Sigmoid colon (tissue), 7 donors: Measurements from ENCODE around the gene SMIM20. TPM values are rescaled to one million over a fixed set of nuclear protein-coding genes. Genes with fewer than 3 reads are reported as not detected.
A peak's percentile ranks its signal among the peaks of the same experiment; 100 is the strongest.

Experiments used
- DNase-seq: peaks from one replicate; pipeline ENCODE4 v3.0.0-alpha.2; 2019
- H3K27ac ChIP-seq, 4 donors: fragments of 200-600 bp; sonication (generic); one replicate each; pipeline ENCODE4 v1.5.1; 2016 to 2019; ENCODE audit warnings: mild to moderate bottlenecking in 1 of 4
- H3K27me3 ChIP-seq, 3 donors: fragments of 200-600 bp; sonication (generic); one replicate each; pipeline ENCODE4 v1.5.1; 2019; ENCODE audit warnings: mild to moderate bottlenecking in 1 of 3
- H3K36me3 ChIP-seq, 4 donors: fragments of 200-600 bp; sonication (generic); one replicate each; pipeline ENCODE4 v1.5.1; 2016 to 2019
- H3K4me1 ChIP-seq, 4 donors: fragments of 200-600 bp; sonication (generic); one replicate each; pipeline ENCODE4 v1.5.1; 2017 to 2019
- H3K4me3 ChIP-seq, 4 donors: fragments of 200-600 bp; sonication (generic); one replicate each; pipeline ENCODE4 v1.5.1; 2017 to 2019; ENCODE audit warnings: mild to moderate bottlenecking in 2 of 4, moderate library complexity in 1 of 4
- H3K9me3 ChIP-seq, 4 donors: fragments of 200-600 bp in 3 of 4; sonication (generic) in 3 of 4; one replicate each; pipeline versions ENCODE4 v1.5.1 to v1.6.1; 2013 to 2019
- EP300 ChIP-seq, 4 donors: sonication (generic); formaldehyde crosslinking; IDR thresholded peaks; one replicate each; pipeline ENCODE4 v1.6.1; 2017; ENCODE audit warnings: antibody characterized with exemption in 4 of 4
- POLR2A ChIP-seq, 2 donors: fragments of 450-650 bp; IDR thresholded peaks; one replicate each; pipeline ENCODE4 v1.6.1; 2016; ENCODE audit warnings: antibody characterized with exemption in 2 of 2, mild to moderate bottlenecking in 2 of 2, moderate library complexity in 2 of 2
- POLR2AphosphoS5 ChIP-seq, 4 donors: sonication (generic); formaldehyde crosslinking; IDR thresholded peaks; one replicate each; pipeline ENCODE4 v1.6.1; 2017; ENCODE audit warnings: antibody characterized with exemption in 4 of 4
- WGBS, 2 donors: extraction: QIAGEN DNeasy Blood & Tissue Kit; methylation state at CpG; one replicate each; pipeline ENCODE4 v1.1.7; 2013; 5-methylcytosine and 5-hydroxymethylcytosine counted together
- intact Hi-C: fragments of 100-400 bp; cut with DNase I; formaldehyde crosslinking; loops from one replicate; pipeline ENCODE4 v1.15.1; 2023
- polyA plus RNA-seq, 3 donors: library from polyadenylated mRNA; stranded (reverse); fragments of 200-250 nt; gene quantifications; one replicate each; pipeline ENCODE4 v1.2.3, GENCODE V29; 2013
- total RNA-seq, 4 donors: library from RNA; depleted of rRNA; stranded (reverse); fragments of >200 nt; gene quantifications; one replicate each; pipeline ENCODE4 v1.1.0, GENCODE V29; 2016
- TF ChIP-seq, protein P1 (sequence below), 4 experiments: fragments of 450-650 bp in 3 of 4; fragments of 200-600 bp in 1 of 4; IDR thresholded peaks; one replicate each; pipeline ENCODE4 v1.5.1; 2016 to 2019; ENCODE audit warnings: antibody characterized with exemption in 4 of 4, mild to moderate bottlenecking in 3 of 4, moderate library complexity in 2 of 4
- donor health status: healthy with polysubstance abuse.
- donor health status: Bipolar disorder and iron deficiency.
- donor health status: healthy.

Gene SMIM20
- total and polyA plus RNA-seq, 7 donors: 33.8 to 99.1 (median 45.4) TPM

GRCh38 chr4:25925486-25926201, 11.6 kb downstream of the SMIM20 start:
- H3K27me3 ChIP-seq: no peaks in the 10 kb centered on the region
- no peak overlapping the region for H3K4me3 ChIP-seq
- TF ChIP-seq POLR2A (IDR thresholded peaks at IDR 0.05): no peak
- TF ChIP-seq, protein P1, sequence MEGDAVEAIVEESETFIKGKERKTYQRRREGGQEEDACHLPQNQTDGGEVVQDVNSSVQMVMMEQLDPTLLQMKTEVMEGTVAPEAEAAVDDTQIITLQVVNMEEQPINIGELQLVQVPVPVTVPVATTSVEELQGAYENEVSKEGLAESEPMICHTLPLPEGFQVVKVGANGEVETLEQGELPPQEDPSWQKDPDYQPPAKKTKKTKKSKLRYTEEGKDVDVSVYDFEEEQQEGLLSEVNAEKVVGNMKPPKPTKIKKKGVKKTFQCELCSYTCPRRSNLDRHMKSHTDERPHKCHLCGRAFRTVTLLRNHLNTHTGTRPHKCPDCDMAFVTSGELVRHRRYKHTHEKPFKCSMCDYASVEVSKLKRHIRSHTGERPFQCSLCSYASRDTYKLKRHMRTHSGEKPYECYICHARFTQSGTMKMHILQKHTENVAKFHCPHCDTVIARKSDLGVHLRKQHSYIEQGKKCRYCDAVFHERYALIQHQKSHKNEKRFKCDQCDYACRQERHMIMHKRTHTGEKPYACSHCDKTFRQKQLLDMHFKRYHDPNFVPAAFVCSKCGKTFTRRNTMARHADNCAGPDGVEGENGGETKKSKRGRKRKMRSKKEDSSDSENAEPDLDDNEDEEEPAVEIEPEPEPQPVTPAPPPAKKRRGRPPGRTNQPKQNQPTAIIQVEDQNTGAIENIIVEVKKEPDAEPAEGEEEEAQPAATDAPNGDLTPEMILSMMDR (IDR thresholded peaks at IDR 0.05): peak in 3 of 4 experiments; percentile 19 to 34 (median 28)
- no peaks in the 10 kb centered on the region for H3K9me3 ChIP-seq
- intact Hi-C loops: loop anchor here (5.0 kb wide), 1 partner anchor 487 kb away; no protein-coding TSS in a partner anchor
- no peak overlapping the region for H3K27ac ChIP-seq
- peaks cover 0 to 9% (median 0%) of the 10 kb centered on the region in 4 donors for H3K36me3 ChIP-seq
- H3K4me1 ChIP-seq: no peaks in the 10 kb centered on the region
- DNase-seq: no peak
- WGBS, 2 donors: 25 to 69% methylated on average over 11 of the region's 11 CpGs

DNA sequence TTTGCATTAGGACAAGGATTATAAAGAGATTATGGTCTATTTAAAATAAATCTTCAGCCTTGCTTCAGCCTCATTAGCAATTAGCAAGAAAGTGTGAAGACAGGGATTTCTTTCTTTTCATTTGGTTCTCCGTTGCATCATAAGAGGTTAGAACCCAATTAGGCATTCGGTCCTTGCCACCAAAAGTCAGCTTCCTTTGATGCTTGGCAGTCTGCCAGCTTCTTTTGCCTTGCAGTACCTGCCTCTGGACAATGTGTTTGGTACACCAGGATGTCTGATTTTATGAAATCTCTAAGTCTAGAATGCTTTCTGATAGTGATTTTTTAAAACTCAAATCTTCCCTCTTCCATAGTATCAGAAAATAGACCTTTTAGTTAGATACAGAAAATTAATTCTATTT, 12.4 kb downstream of the SMIM20 start:
- no peak for DNase-seq
- Histone ChIP-seq H3K27me3 (no peaks in the 10 kb centered on the region), H3K4me1 (no peaks in the 10 kb centered on the region), H3K36me3 (peaks cover 0 to 9% (median 0%) of the 10 kb centered on the region in 4 donors), H3K27ac (no peak overlapping the region), H3K9me3 (no peaks in the 10 kb centered on the region), H3K4me3 (no peak overlapping the region)
- TF ChIP-seq POLR2A (IDR thresholded peaks at IDR 0.05) (no peak), EP300 (IDR thresholded peaks at IDR 0.05) (no peak), POLR2AphosphoS5 (IDR thresholded peaks at IDR 0.05) (no peak)
- TF ChIP-seq, protein P1 (IDR thresholded peaks at IDR 0.05): no peak
- intact Hi-C loops: loop anchor here (5.0 kb wide), 1 partner anchor 486 kb away; no protein-coding TSS in a partner anchor
- 71 to 76% methylated on average over 2 of the region's 2 CpGs for WGBS, 2 donors

GRCh38 chr4:25927361-25928195, 13.6 kb downstream of the SMIM20 start:
- no peak for DNase-seq
- intact Hi-C loops: loop anchor here (5.0 kb wide), 1 partner anchor 485 kb away; no protein-coding TSS in a partner anchor
- Histone ChIP-seq H3K27ac (no peak overlapping the region), H3K9me3 (no peaks in the 10 kb centered on the region), H3K27me3 (no peaks in the 10 kb centered on the region), H3K4me1 (no peaks in the 10 kb centered on the region), H3K36me3 (peaks cover 0 to 5% (median 0%) of the 10 kb centered on the region in 4 donors), H3K4me3 (no peak overlapping the region)
- TF ChIP-seq POLR2AphosphoS5 (IDR thresholded peaks at IDR 0.05): no peak
- TF ChIP-seq, protein P1 (IDR thresholded peaks at IDR 0.05): no peak
- TF ChIP-seq EP300 (IDR thresholded peaks at IDR 0.05): no peak
- TF ChIP-seq POLR2A (IDR thresholded peaks at IDR 0.05): no peak
- 87 to 91% methylated on average over 10 of the region's 10 CpGs for WGBS, 2 donors

DNA sequence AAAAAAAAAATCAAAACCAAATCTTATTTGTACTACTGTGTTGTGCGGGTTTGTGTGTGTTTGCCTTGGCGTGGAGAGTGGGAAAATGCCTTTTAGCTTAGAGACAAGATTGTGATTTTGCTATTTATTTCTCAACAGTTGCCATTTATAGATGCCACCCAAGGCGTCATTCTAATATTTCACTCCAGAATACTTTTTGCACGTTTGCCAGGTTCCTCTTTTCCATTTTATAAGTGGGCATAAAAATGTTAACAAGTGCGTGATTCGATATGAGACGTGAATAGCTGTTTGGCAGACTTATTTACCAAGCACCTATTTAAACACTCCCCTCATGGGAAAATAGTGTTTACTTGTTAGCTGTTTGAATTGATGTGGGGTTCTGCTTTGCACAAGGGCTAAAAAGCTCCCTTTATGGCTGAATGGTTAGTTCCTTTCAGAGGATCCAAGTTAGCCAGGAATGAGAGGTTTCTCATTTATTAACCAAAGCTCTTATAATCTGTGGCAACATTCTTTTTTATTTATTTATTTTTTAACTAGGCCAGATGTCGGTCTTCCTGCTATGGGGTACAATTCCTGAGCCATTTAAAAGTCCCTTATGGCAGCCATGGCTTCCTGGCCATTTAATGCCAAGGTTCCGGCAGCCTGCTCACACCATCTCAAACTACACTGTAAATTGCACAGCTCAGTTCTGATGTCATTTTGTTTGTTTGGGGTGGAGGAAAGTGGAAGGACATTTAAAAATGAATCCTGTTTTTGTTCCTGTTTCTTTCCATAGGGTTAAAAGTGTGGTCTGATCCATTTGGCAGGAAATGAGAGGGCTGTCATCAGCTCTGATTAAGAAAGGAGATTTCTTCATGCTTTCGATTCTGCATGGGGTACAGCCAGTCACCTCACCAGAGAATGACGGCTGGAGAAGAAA, 14.6 kb downstream of the SMIM20 start:
- peaks cover 0 to 5% (median 0%) of the 10 kb centered on the region in 4 donors for H3K36me3 ChIP-seq
- no peak for DNase-seq
- H3K4me3 ChIP-seq: no peak overlapping the region
- 53 to 69% methylated on average over 11 of the region's 11 CpGs for WGBS, 2 donors
- no peaks in the 10 kb centered on the region for H3K9me3 ChIP-seq
- peak overlapping the region in 3 of 4 donors; percentile 7 to 40 (median 22) for H3K27ac ChIP-seq
- no peaks in the 10 kb centered on the region for H3K27me3 ChIP-seq
- no peaks in the 10 kb centered on the region for H3K4me1 ChIP-seq
- no peak for TF ChIP-seq POLR2A (IDR thresholded peaks at IDR 0.05)
- TF ChIP-seq, protein P1 (IDR thresholded peaks at IDR 0.05): no peak
- no peak for TF ChIP-seq EP300 (IDR thresholded peaks at IDR 0.05)
- TF ChIP-seq POLR2AphosphoS5 (IDR thresholded peaks at IDR 0.05): no peak
- intact Hi-C loops: loop anchor here (5.0 kb wide), 1 partner anchor 484 kb away; no protein-coding TSS in a partner anchor
